Inferior parietal cortex (tissue), 1 donor: ENCODE data around the gene FOXN3.
"Not testable (repeated sequence)": the region's sequence is repeated elsewhere in the genome, so short reads cannot be mapped to it uniquely, and the experiment has no call there.

ENCODE experiments used
- DNase-seq: peaks from one replicate; pipeline ENCODE4 v3.0.0-alpha.2; 2016; ENCODE audit errors: extremely low spot score

Gene FOXN3

GRCh38 chr14:89165189-89166181 lies 251.5 kb downstream of the FOXN3 start:
- no peak for DNase-seq

- DNase-seq = no peak
These were observed 252.6 kb downstream of the FOXN3 start for GRCh38 chr14:89164168-89165073.

- no peak for DNase-seq
These were observed 253.9 kb downstream of the FOXN3 start for GRCh38 chr14:89163031-89163636.

GRCh38 chr14:89162586-89162985 lies 254.4 kb downstream of the FOXN3 start:
- no peak for DNase-seq

GRCh38 chr14:89160437-89160836 lies 256.6 kb downstream of the FOXN3 start:
- DNase-seq = no peak

GRCh38 chr14:89158701-89159100 lies 258.3 kb downstream of the FOXN3 start:
- DNase-seq = no peak

- DNase-seq = not testable (repeated sequence)
These were observed 258.9 kb downstream of the FOXN3 start for GRCh38 chr14:89158104-89158503.

GRCh38 chr14:89155491-89155890 lies 261.5 kb downstream of the FOXN3 start:
- no peak for DNase-seq

- DNase-seq = not testable (repeated sequence)
These were observed 265.3 kb downstream of the FOXN3 start for GRCh38 chr14:89151693-89152092.

GRCh38 chr14:89146274-89146673 lies 270.8 kb downstream of the FOXN3 start:
- DNase-seq = no peak

GRCh38 chr14:89144642-89145041 lies 272.4 kb downstream of the FOXN3 start:
- DNase-seq = no peak

- DNase-seq = no peak
These were observed 273.0 kb downstream of the FOXN3 start for GRCh38 chr14:89144066-89144465.

GRCh38 chr14:89143595-89143994 lies 273.4 kb downstream of the FOXN3 start:
- DNase-seq = no peak

GRCh38 chr14:89142366-89142765 lies 274.7 kb downstream of the FOXN3 start:
- no peak for DNase-seq

GRCh38 chr14:89141862-89142261 lies 275.2 kb downstream of the FOXN3 start:
- no peak for DNase-seq

- DNase-seq = no peak
These were observed 276.7 kb downstream of the FOXN3 start for GRCh38 chr14:89140326-89140725.

GRCh38 chr14:89139404-89140247 lies 277.4 kb downstream of the FOXN3 start:
- DNase-seq = no peak

GRCh38 chr14:89138846-89139245 lies 278.2 kb downstream of the FOXN3 start:
- DNase-seq = no peak

GRCh38 chr14:89137526-89138163 lies 279.4 kb downstream of the FOXN3 start:
- no peak for DNase-seq

- DNase-seq = no peak
These were observed 280.4 kb downstream of the FOXN3 start for GRCh38 chr14:89136587-89136986.

- DNase-seq = no peak
These were observed 282.4 kb downstream of the FOXN3 start for GRCh38 chr14:89134640-89135039.
